Ovary (tissue), 9 donors: ENCODE data around the gene PRRG4. TPM values are rescaled to one million over a fixed set of nuclear protein-coding genes. Genes with fewer than 3 reads are reported as not detected.
"Not testable (repeated sequence)": the region's sequence is repeated elsewhere in the genome, so short reads cannot be mapped to it uniquely, and the experiment has no call there.

Experiments
- DNase-seq, 5 donors: peaks; one replicate each; pipeline ENCODE4 v3.0.0-alpha.2; 2019 to 2020
- H3K27ac ChIP-seq, 2 donors: fragments of 200-600 bp; one replicate each; pipeline versions ENCODE4 v1.5.1 to v1.8.0; 2019 to 2022
- H3K27me3 ChIP-seq: fragments of 200-600 bp; one replicate; pipeline ENCODE4 v1.8.0; 2022
- H3K36me3 ChIP-seq: fragments of 200-600 bp; sonication (generic); one replicate; pipeline ENCODE4 v1.5.1; 2019
- H3K4me1 ChIP-seq: one replicate; pipeline ENCODE4 v1.8.1; 2013; ENCODE audit warnings: mild to moderate bottlenecking, moderate library complexity; ENCODE audit not compliant: insufficient read depth
- H3K4me3 ChIP-seq: fragments of 200-600 bp; sonication (generic); one replicate; pipeline ENCODE4 v1.5.1; 2017
- H3K9me3 ChIP-seq, 2 donors: fragments of 200-600 bp in 1 of 2; sonication (generic) in 1 of 2; one replicate each; pipeline versions ENCODE4 v1.5.1 to v1.8.1; 2013 to 2019; ENCODE audit warnings: mild to moderate bottlenecking in 1 of 2, moderate library complexity in 1 of 2
- EP300 ChIP-seq: sonication (generic); formaldehyde crosslinking; IDR thresholded peaks from one replicate; pipeline ENCODE4 v1.6.1; 2017; ENCODE audit warnings: antibody characterized with exemption
- POLR2A ChIP-seq: fragments of 450-650 bp; IDR thresholded peaks from one replicate; pipeline ENCODE4 v1.6.1; 2017; ENCODE audit warnings: antibody characterized with exemption, mild to moderate bottlenecking, moderate library complexity
- WGBS, 3 donors: extraction: QIAGEN DNeasy Blood & Tissue Kit in 1 of 3; methylation state at CpG; one replicate each; pipeline versions ENCODE4 v1.1.5 to v1.1.7; 2013 to 2017; 5-methylcytosine and 5-hydroxymethylcytosine counted together
- intact Hi-C, 4 donors: fragments of 100-400 bp; cut with DNase I; formaldehyde crosslinking; loops; one replicate each; pipeline versions ENCODE4 v1.11.0 to v1.15.1; 2022 to 2023
- polyA plus RNA-seq, 2 donors: library from polyadenylated mRNA; stranded (reverse); fragments of 200-250 nt in 1 of 2; fragments of 350-450 nt in 1 of 2; fragmentation: Illumina TruSeq in 1 of 2; extraction: RNeasy Lipid Tissue Mini Kit (QIAGEN cat#74804) in 1 of 2; gene quantifications; one replicate each; pipeline ENCODE4 v1.2.3, GENCODE V29; 2013 to 2014
- total RNA-seq, 7 donors: library from RNA; depleted of rRNA in 2 of 7; stranded (reverse); fragments of >200 nt in 2 of 7; fragmentation: NEBNext Ultra II Directional in 3 of 7; extraction: Animal tissue kit (Norgen Biotek cat#: 25700) in 3 of 7; gene quantifications; one replicate each; pipeline versions ENCODE4 v1.1.0 to v1.2.4, GENCODE V29; 2016 to 2023
- TF ChIP-seq, protein P1 (sequence below), 3 donors: fragments of 450-650 bp in 2 of 3; fragments of 200-600 bp in 1 of 3; IDR thresholded peaks; one replicate each; pipeline versions ENCODE4 v1.5.1 to v1.8.0; 2016 to 2022; ENCODE audit warnings: antibody characterized with exemption in 3 of 3, mild to moderate bottlenecking in 1 of 3
- donor health status: DM: no; HTN: no; CAD: no; lungs with moderate emphysema.
- donor health status: DM: no; HTN: no; CAD: no.
- donor health status: Bipolar disorder and iron deficiency.
- donor health status: DM: yes; HTN: yes; CAD: no.
- donor health status: DM: no; HTN: no; CAD: no.
- donor health status: DM: yes; HTN: yes; CAD: no.

Gene PRRG4
- total and polyA plus RNA-seq, 9 donors = 0.17 to 6.5 (median 0.48) TPM

GRCh38 chr11:32885556-32885955 lies 55.8 kb downstream of the PRRG4 start:
- 89 to 93% (median 89%) methylated on average over 9 of the region's 9 CpGs for WGBS, 3 donors

DNA sequence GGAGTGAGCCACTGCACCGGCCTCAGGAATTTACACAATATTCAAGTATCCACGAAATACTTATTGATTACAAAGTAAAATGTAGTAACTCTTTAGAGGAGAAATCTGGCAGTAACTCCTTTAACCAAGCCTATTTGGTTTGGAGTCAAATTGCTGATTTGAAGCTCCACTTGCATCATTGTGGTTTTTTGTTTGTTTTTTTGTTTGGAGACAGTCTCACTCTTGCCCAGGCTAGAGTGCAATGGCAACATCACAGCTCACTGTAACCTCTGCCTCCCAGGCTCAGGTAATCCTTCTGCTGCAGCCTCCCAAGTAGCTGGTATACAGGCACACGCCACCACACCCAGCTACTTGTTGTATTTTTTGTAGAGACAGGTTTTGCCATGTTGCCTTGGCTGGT lies 56.5 kb downstream of the PRRG4 start:
- Histone ChIP-seq H3K27ac (no peak overlapping the region), H3K9me3 (no peaks in the 10 kb centered on the region), H3K36me3 (no peaks in the 10 kb centered on the region), H3K4me1 (no peaks in the 10 kb centered on the region), H3K27me3 (no peaks in the 10 kb centered on the region), H3K4me3 (no peak overlapping the region)
- 83 to 89% (median 89%) methylated on average over 3 of the region's 3 CpGs for whole genome bisulfite sequencing, 3 donors
- intact Hi-C loops = no loop called here
- TF ChIP-seq POLR2A (no peak), EP300 (no peak)
- TF ChIP-seq, protein P1, sequence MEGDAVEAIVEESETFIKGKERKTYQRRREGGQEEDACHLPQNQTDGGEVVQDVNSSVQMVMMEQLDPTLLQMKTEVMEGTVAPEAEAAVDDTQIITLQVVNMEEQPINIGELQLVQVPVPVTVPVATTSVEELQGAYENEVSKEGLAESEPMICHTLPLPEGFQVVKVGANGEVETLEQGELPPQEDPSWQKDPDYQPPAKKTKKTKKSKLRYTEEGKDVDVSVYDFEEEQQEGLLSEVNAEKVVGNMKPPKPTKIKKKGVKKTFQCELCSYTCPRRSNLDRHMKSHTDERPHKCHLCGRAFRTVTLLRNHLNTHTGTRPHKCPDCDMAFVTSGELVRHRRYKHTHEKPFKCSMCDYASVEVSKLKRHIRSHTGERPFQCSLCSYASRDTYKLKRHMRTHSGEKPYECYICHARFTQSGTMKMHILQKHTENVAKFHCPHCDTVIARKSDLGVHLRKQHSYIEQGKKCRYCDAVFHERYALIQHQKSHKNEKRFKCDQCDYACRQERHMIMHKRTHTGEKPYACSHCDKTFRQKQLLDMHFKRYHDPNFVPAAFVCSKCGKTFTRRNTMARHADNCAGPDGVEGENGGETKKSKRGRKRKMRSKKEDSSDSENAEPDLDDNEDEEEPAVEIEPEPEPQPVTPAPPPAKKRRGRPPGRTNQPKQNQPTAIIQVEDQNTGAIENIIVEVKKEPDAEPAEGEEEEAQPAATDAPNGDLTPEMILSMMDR (IDR thresholded peaks at IDR 0.05) = no peak
- no peak for DNase-seq

More at GRCh38 chr11:32885556-32885955, 55.8 kb downstream of the PRRG4 start:
- H3K27me3 ChIP-seq = no peaks in the 10 kb centered on the region
- no peak for TF ChIP-seq POLR2A
- TF ChIP-seq, protein P1 (IDR thresholded peaks at IDR 0.05) = no peak
- no peak for TF ChIP-seq EP300
- intact Hi-C loops = no loop called here
- no peaks in the 10 kb centered on the region for H3K9me3 ChIP-seq
- no peak overlapping the region for H3K4me3 ChIP-seq
- no peak for DNase-seq
- H3K4me1 ChIP-seq = no peaks in the 10 kb centered on the region
- H3K36me3 ChIP-seq = no peaks in the 10 kb centered on the region
- no peak overlapping the region for H3K27ac ChIP-seq

- H3K4me3 ChIP-seq, DNase-seq, intact Hi-C loops, H3K4me1 ChIP-seq, H3K27ac ChIP-seq, H3K36me3 ChIP-seq, H3K27me3 ChIP-seq, H3K9me3 ChIP-seq: not testable (repeated sequence)
- 90 to 91% (median 91%) methylated on average over 18 to 20 of the region's 20 CpGs for WGBS, 3 donors
These were observed 58.1 kb downstream of the PRRG4 start for GRCh38 chr11:32887707-32888383.

DNA sequence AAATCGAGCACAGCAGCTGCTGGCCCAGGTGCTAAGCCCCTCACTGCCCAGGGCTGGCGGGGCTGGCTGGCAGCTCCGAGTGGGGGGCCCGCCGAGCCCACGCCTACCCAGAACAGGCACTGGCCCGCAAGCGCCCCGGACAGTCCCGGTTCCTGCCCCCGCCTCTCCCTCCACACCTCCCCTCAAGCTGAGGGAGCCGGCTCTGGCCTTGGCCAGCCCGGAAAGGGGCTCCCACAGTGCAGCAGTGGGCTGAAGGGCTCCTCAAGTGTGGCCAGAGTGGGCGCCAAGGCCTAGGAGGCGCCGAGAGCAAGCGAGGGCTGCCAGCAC lies 58.6 kb downstream of the PRRG4 start:
- H3K27ac ChIP-seq, H3K9me3 ChIP-seq, H3K4me3 ChIP-seq, H3K4me1 ChIP-seq, H3K36me3 ChIP-seq, DNase-seq, H3K27me3 ChIP-seq, intact Hi-C loops: not testable (repeated sequence)
- WGBS, 3 donors = 91 to 93% (median 92%) methylated on average over 17 of the region's 17 CpGs

GRCh38 chr11:32888805-32889204 lies 59.1 kb downstream of the PRRG4 start:
- H3K4me1 ChIP-seq = no peaks in the 10 kb centered on the region
- H3K9me3 ChIP-seq = no peaks in the 10 kb centered on the region
- DNase-seq = no peak
- H3K27me3 ChIP-seq = no peaks in the 10 kb centered on the region
- no peaks in the 10 kb centered on the region for H3K36me3 ChIP-seq
- TF ChIP-seq, protein P1 (IDR thresholded peaks at IDR 0.05) = no peak
- TF ChIP-seq POLR2A (no peak), EP300 (no peak)
- H3K27ac ChIP-seq = no peak overlapping the region
- H3K4me3 ChIP-seq = no peak overlapping the region
- intact Hi-C loops = no loop called here
